ENCODE results near the gene WDR89.

DNA sequence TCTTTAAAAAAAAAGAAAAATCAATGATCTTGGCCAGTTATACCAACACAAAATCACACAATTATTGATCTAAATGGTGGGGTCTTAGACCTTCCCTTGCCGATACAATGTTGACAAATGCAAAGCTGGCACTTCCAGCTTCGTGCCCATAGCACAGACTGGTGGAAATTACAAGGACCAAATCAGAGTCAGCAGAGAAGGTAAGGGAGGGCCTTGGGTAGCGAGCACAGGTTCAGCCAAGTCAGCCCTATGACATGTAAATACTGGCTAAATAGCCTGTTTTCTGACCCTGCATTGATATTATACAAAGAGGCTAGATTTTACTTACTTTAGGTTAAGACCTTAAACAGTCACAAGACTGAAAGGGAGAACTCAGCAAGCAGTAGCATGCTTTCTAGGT is 30.3 kb upstream of the WDR89 start:
- TF ChIP-seq, protein P1, sequence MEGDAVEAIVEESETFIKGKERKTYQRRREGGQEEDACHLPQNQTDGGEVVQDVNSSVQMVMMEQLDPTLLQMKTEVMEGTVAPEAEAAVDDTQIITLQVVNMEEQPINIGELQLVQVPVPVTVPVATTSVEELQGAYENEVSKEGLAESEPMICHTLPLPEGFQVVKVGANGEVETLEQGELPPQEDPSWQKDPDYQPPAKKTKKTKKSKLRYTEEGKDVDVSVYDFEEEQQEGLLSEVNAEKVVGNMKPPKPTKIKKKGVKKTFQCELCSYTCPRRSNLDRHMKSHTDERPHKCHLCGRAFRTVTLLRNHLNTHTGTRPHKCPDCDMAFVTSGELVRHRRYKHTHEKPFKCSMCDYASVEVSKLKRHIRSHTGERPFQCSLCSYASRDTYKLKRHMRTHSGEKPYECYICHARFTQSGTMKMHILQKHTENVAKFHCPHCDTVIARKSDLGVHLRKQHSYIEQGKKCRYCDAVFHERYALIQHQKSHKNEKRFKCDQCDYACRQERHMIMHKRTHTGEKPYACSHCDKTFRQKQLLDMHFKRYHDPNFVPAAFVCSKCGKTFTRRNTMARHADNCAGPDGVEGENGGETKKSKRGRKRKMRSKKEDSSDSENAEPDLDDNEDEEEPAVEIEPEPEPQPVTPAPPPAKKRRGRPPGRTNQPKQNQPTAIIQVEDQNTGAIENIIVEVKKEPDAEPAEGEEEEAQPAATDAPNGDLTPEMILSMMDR (conservative IDR thresholded peaks at IDR 0.05; ENCODE audit: low read depth, low read length) = no peak
- no peak for TF ChIP-seq EZH2 (IDR thresholded peaks at IDR 0.05; ENCODE audit: borderline replicate concordance, low read depth, low read length, poor library complexity, severe bottlenecking)

All from A673 (cell line).